Right atrium auricular region (tissue), 2 donors: ENCODE measurements around the gene GRIP1. TPM values are rescaled to one million over a fixed set of nuclear protein-coding genes. Genes with fewer than 3 reads are reported as not detected.

ENCODE experiments used
- DNase-seq: peaks from one replicate; pipeline ENCODE4 v3.0.0-alpha.2; 2019; ENCODE audit warnings: low spot score
- H3K27ac ChIP-seq, 2 donors: fragments of 200-600 bp; sonication (generic); 1 replicate in 1 of 2; 2 replicates in 1 of 2; pipeline ENCODE4 v1.5.1; 2016 to 2019
- H3K27me3 ChIP-seq, 2 donors: fragments of 200-600 bp; sonication (generic); one replicate each; pipeline versions ENCODE4 v1.5.1 to v1.6.0; 2017 to 2019
- H3K36me3 ChIP-seq: fragments of 200-600 bp; sonication (generic); one replicate; pipeline ENCODE4 v1.5.1; 2016
- H3K4me1 ChIP-seq, 2 donors: fragments of 200-600 bp; sonication (generic); one replicate each; pipeline versions ENCODE4 v1.5.1 to v1.6.0; 2017 to 2019
- H3K4me3 ChIP-seq, 2 donors: fragments of 200-600 bp; sonication (generic); 1 replicate in 1 of 2; 2 replicates in 1 of 2; pipeline ENCODE4 v1.5.1; 2017 to 2019; ENCODE audit warnings: mild to moderate bottlenecking in 1 of 2, moderate library complexity in 1 of 2
- H3K9me3 ChIP-seq, 2 donors: fragments of 200-600 bp; sonication (generic); one replicate each; pipeline ENCODE4 v1.5.1; 2019
- CTCF ChIP-seq, 2 donors: fragments of 200-600 bp; sonication (generic); IDR thresholded peaks; one replicate each; pipeline ENCODE4 v1.5.1; 2019; ENCODE audit warnings: antibody characterized with exemption in 2 of 2
- total RNA-seq, 2 donors: library from RNA; depleted of rRNA; stranded (reverse); fragments of >200 nt; gene quantifications; one replicate each; pipeline ENCODE4 v1.1.0, GENCODE V29; 2016

GRIP1 gene
- total RNA-seq, 2 donors from 2014 or later = 5.3 to 12.6 TPM

- TF ChIP-seq CTCF (IDR thresholded peaks at IDR 0.05) = no peak
- DNase-seq = no peak
- Histone ChIP-seq H3K27me3 (no peaks in the 10 kb centered on the region), H3K4me3 (no peak overlapping the region), H3K27ac (no peak overlapping the region), H3K9me3 (no peaks in the 10 kb centered on the region), H3K36me3 (no peaks in the 10 kb centered on the region), H3K4me1 (peaks cover 0 to 6% of the 10 kb centered on the region in 2 donors)
These were observed 41.0 kb upstream of the GRIP1 start for GRCh38 chr12:66719862-66720261.

- Histone ChIP-seq H3K27ac (no peak overlapping the region), H3K4me3 (no peak overlapping the region), H3K9me3 (no peaks in the 10 kb centered on the region), H3K36me3 (no peaks in the 10 kb centered on the region), H3K27me3 (no peaks in the 10 kb centered on the region), H3K4me1 (no peaks in the 10 kb centered on the region)
- TF ChIP-seq CTCF (IDR thresholded peaks at IDR 0.05) = no peak
- no peak for DNase-seq
These were observed 38.3 kb upstream of the GRIP1 start for GRCh38 chr12:66717036-66717673.

- H3K4me1 ChIP-seq = no peaks in the 10 kb centered on the region
- no peaks in the 10 kb centered on the region for H3K9me3 ChIP-seq
- no peak for DNase-seq
- no peak for TF ChIP-seq CTCF (IDR thresholded peaks at IDR 0.05)
- H3K36me3 ChIP-seq = no peaks in the 10 kb centered on the region
- no peaks in the 10 kb centered on the region for H3K27me3 ChIP-seq
- H3K27ac ChIP-seq = no peak overlapping the region
- no peak overlapping the region for H3K4me3 ChIP-seq
These were observed 37.6 kb upstream of the GRIP1 start for GRCh38 chr12:66716522-66716921.

- TF ChIP-seq CTCF (IDR thresholded peaks at IDR 0.05) = no peak
- no peaks in the 10 kb centered on the region for H3K9me3 ChIP-seq
- DNase-seq = no peak
- no peaks in the 10 kb centered on the region for H3K4me1 ChIP-seq
- no peaks in the 10 kb centered on the region for H3K36me3 ChIP-seq
- H3K27me3 ChIP-seq = no peaks in the 10 kb centered on the region
- H3K27ac ChIP-seq = no peak overlapping the region
- no peak overlapping the region for H3K4me3 ChIP-seq
These were observed 35.8 kb upstream of the GRIP1 start for GRCh38 chr12:66714709-66715108.

- DNase-seq = no peak
- no peak for TF ChIP-seq CTCF (IDR thresholded peaks at IDR 0.05)
- Histone ChIP-seq H3K4me3 (no peak overlapping the region), H3K27me3 (no peaks in the 10 kb centered on the region), H3K9me3 (no peaks in the 10 kb centered on the region), H3K36me3 (no peaks in the 10 kb centered on the region), H3K27ac (no peak overlapping the region), H3K4me1 (no peaks in the 10 kb centered on the region)
These were observed 35.1 kb upstream of the GRIP1 start for GRCh38 chr12:66713984-66714383.

GRCh38 chr12:66709893-66710292, 31.0 kb upstream of the GRIP1 start:
- DNase-seq = no peak
- H3K4me1 ChIP-seq = no peaks in the 10 kb centered on the region
- H3K27me3 ChIP-seq = no peaks in the 10 kb centered on the region
- H3K9me3 ChIP-seq = peaks cover 0 to 5% of the 10 kb centered on the region in 2 donors
- no peak overlapping the region for H3K4me3 ChIP-seq
- H3K36me3 ChIP-seq = no peaks in the 10 kb centered on the region
- no peak for TF ChIP-seq CTCF (IDR thresholded peaks at IDR 0.05)
- no peak overlapping the region for H3K27ac ChIP-seq
